B cell (primary cell): ENCODE results near the gene TSKU. TPM values are rescaled to one million over a fixed set of nuclear protein-coding genes. Genes with fewer than 3 reads are reported as not detected.
"Not testable (repeated sequence)": the region's sequence is repeated elsewhere in the genome, so short reads cannot be mapped to it uniquely, and the experiment has no call there.

Experiments
- ATAC-seq: fragments of 200-7000 bp; cut with Tn5 transposase; one replicate; pipeline ENCODE4 v1.10.0; 2021; ENCODE audit warnings: low read depth, mild to moderate bottlenecking, moderate number of reproducible peaks, moderate library complexity
- CTCF ChIA-PET: fragments of 350-600 bp; sonication (Branson Sonifier 250); formaldehyde crosslinking; loops from one replicate; lab custom pipeline; 2021; ENCODE audit warnings: antibody characterized with exemption, inconsistent platforms; lab: Charles Lee
- POLR2A ChIA-PET: fragments of 350-600 bp; sonication (Branson Sonifier 250); formaldehyde crosslinking; loops from one replicate; lab custom pipeline; 2021; ENCODE audit warnings: antibody characterized with exemption; lab: Charles Lee
- DNase-seq: peaks from one replicate; pipeline ENCODE4 v3.0.0; 2013
- H2AFZ ChIP-seq: 2 replicates; pipeline ENCODE4 v1.6.1; 2012; ENCODE audit warnings: mild to moderate bottlenecking, low read depth, low read length; ENCODE audit not compliant: insufficient read depth, poor library complexity, severe bottlenecking
- H3K27ac ChIP-seq, 2 donors: 1 replicate in 1 of 2; 2 replicates in 1 of 2; pipeline ENCODE4 v1.5.1; 2012 to 2013; ENCODE audit warnings: low read length in 2 of 2, mild to moderate bottlenecking in 2 of 2, moderate library complexity in 1 of 2
- H3K27me3 ChIP-seq, 4 experiments: fragments of 200-600 bp in 1 of 4; sonication (generic) in 1 of 4; replicated peaks in 1 of 4; 1 replicate in 2 of 4; 2 replicates in 2 of 4; pipeline versions ENCODE4 v1.6.1 to v1.7.0; 2013 to 2016; ENCODE audit warnings: low read length in 3 of 4, mild to moderate bottlenecking in 2 of 4, mixed read lengths in 1 of 4, moderate library complexity in 1 of 4; ENCODE audit not compliant: insufficient read depth in 4 of 4, control insufficient read depth in 3 of 4; ENCODE audit errors: control extremely low read depth in 1 of 4
- H3K36me3 ChIP-seq, 2 experiments: replicated peaks in 1 of 2; 1 replicate in 1 of 2; 2 replicates in 1 of 2; pipeline versions ENCODE4 v1.6.1 to v1.7.1; 2013; ENCODE audit warnings: low read length in 1 of 2; ENCODE audit not compliant: insufficient read depth in 2 of 2, control insufficient read depth in 1 of 2; ENCODE audit errors: control extremely low read depth in 1 of 2, extremely low read depth in 1 of 2
- H3K4me1 ChIP-seq, 2 donors: fragments of 200-600 bp in 1 of 2; sonication (generic) in 1 of 2; 1 replicate in 1 of 2; 2 replicates in 1 of 2; pipeline versions ENCODE4 v1.5.1 to v1.6.1; 2013 to 2017; ENCODE audit warnings: low read length in 2 of 2; ENCODE audit not compliant: control insufficient read depth in 2 of 2, insufficient read depth in 2 of 2
- H3K4me2 ChIP-seq: replicated peaks from 2 replicates; pipeline ENCODE3; 2012; ENCODE audit warnings: mild to moderate bottlenecking, low read depth, low read length; ENCODE audit not compliant: poor library complexity, severe bottlenecking
- H3K4me3 ChIP-seq, 5 experiments: fragments of 200-600 bp in 1 of 5; sonication (generic) in 1 of 5; 1 replicate in 3 of 5; 2 replicates in 2 of 5; pipeline versions ENCODE4 v1.5.1 to v1.7.0; 2011 to 2016; ENCODE audit warnings: low read length in 4 of 5, mild to moderate bottlenecking in 4 of 5, low read depth in 2 of 5, control low read depth in 1 of 5, moderate library complexity in 1 of 5; ENCODE audit not compliant: insufficient read depth in 1 of 5; ENCODE audit errors: control extremely low read depth in 1 of 5, extremely low read depth in 1 of 5
- H3K79me2 ChIP-seq: fragments of 200-600 bp; sonication (generic); one replicate; pipeline ENCODE4 v1.6.0; 2016; ENCODE audit warnings: low read length; ENCODE audit not compliant: control insufficient read depth, insufficient read depth
- H3K9ac ChIP-seq: fragments of 200-600 bp; sonication (generic); 2 replicates; pipeline ENCODE4 v1.6.1; 2017; ENCODE audit warnings: mild to moderate bottlenecking, low read length, moderate library complexity
- H3K9me3 ChIP-seq, 3 donors: one replicate each; pipeline versions ENCODE4 v1.6.1 to v1.7.1; 2013; ENCODE audit warnings: low read length in 2 of 3; ENCODE audit not compliant: control insufficient read depth in 2 of 3, insufficient read depth in 1 of 3; ENCODE audit errors: control extremely low read depth in 1 of 3
- H4K20me1 ChIP-seq: 2 replicates; pipeline ENCODE4 v1.6.0; 2012; ENCODE audit warnings: mild to moderate bottlenecking, low read length; ENCODE audit not compliant: insufficient read depth, control insufficient read depth, poor library complexity, severe bottlenecking
- H3K27ac Mint-ChIP-seq: one replicate; pipeline ENCODE4 v1.8.0; 2021; ENCODE audit warnings: mixed read lengths
- H3K27me3 Mint-ChIP-seq: one replicate; pipeline ENCODE4 v1.8.0; 2021; ENCODE audit warnings: mixed read lengths
- H3K4me1 Mint-ChIP-seq: one replicate; pipeline ENCODE4 v1.8.0; 2021; ENCODE audit warnings: mixed read lengths
- H3K4me3 Mint-ChIP-seq: one replicate; pipeline ENCODE4 v1.8.0; 2021; ENCODE audit warnings: mixed read lengths
- H3K9me3 Mint-ChIP-seq: one replicate; pipeline ENCODE4 v1.8.0; 2022; ENCODE audit warnings: mixed read lengths; ENCODE audit not compliant: insufficient read depth
- WGBS: methylation state at CpG from one replicate; pipeline ENCODE4 v1.1.5; 2013; ENCODE audit warnings: missing lambda C conversion rate; ENCODE audit not compliant: insufficient coverage; 5-methylcytosine and 5-hydroxymethylcytosine counted together
- intact Hi-C: fragments of 100-400 bp; cut with micrococcal nuclease; formaldehyde crosslinking; loops from one replicate; pipeline ENCODE4 v1.10.0; 2022
- polyA plus RNA-seq: library from polyadenylated mRNA; depleted of rRNA; stranded (reverse); fragments of >200 nt; gene quantifications from 2 replicates; pipeline ENCODE4 v1.2.3, GENCODE V29; 2012
- total RNA-seq, 2 donors: library from RNA; stranded (reverse); fragments of 120-200 nt in 1 of 2; gene quantifications; 1 replicate in 1 of 2; 2 replicates in 1 of 2; pipeline versions ENCODE4 v1.2.3 to v1.2.4, GENCODE V29; 2013 to 2022

Gene TSKU
- total and polyA plus RNA-seq, 2 donors (not counting 1 experiment from before 2014, with no cell fraction given), result not detected

DNA sequence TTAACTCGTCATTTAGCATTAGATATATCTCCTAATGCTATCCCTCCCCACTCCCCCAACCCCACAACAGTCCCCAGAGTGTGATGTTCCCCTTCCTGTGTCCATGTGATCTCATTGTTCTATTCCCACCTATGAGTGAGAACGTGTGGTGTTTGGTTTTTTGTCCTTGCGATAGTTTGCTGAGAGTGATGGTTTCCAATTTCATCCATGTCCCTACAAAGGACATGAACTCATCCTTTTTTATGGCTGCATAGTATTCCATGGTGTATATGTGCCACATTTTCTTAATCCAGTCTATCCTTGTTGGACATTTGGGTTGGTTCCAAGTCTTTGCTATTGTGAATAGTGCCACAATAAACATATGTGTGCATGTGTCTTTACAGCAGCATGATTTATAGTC is 43.4 kb downstream of the TSKU start:
- DNase-seq, H3K27ac ChIP-seq, H4K20me1 ChIP-seq, H3K4me3 ChIP-seq, H3K27ac Mint-ChIP-seq, intact Hi-C loops, ATAC-seq, H3K36me3 ChIP-seq, H2AFZ ChIP-seq, H3K27me3 Mint-ChIP-seq, H3K27me3 ChIP-seq, H3K9ac ChIP-seq, H3K4me1 ChIP-seq, H3K4me2 ChIP-seq, H3K9me3 Mint-ChIP-seq, POLR2A ChIA-PET, H3K79me2 ChIP-seq, H3K9me3 ChIP-seq, CTCF ChIA-PET, H3K4me1 Mint-ChIP-seq, H3K4me3 Mint-ChIP-seq: not testable (repeated sequence)
- no CpG with 5 or more reads among the region's 3 CpGs for WGBS

DNA sequence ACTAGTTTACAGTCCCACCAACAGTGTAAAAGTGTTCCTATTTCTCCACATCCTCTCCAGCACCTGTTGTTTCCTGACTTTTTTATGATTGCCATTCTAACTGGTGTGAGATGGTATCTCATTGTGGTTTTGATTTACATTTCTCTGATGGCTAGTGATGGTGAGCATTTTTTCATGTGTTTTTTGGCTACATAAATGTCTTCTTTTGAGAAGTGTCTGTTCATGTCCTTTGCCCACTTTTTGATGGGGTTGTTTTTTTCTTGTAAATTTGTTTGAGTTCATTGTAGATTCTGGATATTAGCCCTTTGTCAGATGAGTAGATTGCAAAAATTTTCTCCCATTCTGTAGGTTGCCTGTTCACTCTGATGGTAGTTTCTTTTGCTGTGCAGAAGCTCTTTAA is 43.8 kb downstream of the TSKU start:
- H3K4me1 Mint-ChIP-seq, intact Hi-C loops, H3K27me3 Mint-ChIP-seq, H3K27me3 ChIP-seq, H3K9me3 ChIP-seq, H3K4me1 ChIP-seq, DNase-seq, H3K4me3 Mint-ChIP-seq, ATAC-seq, POLR2A ChIA-PET, H3K4me2 ChIP-seq, H3K9ac ChIP-seq, H4K20me1 ChIP-seq, H3K27ac Mint-ChIP-seq, H2AFZ ChIP-seq, H3K36me3 ChIP-seq, H3K9me3 Mint-ChIP-seq, H3K4me3 ChIP-seq, H3K27ac ChIP-seq, CTCF ChIA-PET, H3K79me2 ChIP-seq: not testable (repeated sequence)
